ENCODE data around the gene CARD8. TPM values are rescaled to one million over a fixed set of nuclear protein-coding genes. Genes with fewer than 3 reads are reported as not detected.

The CARD8 gene
- total and polyA plus RNA-seq, 2 of the 8 experiments (the other 6 are each of a cell fraction or from before 2014, with no cell fraction given): 8.9 to 24.4 TPM

DNA sequence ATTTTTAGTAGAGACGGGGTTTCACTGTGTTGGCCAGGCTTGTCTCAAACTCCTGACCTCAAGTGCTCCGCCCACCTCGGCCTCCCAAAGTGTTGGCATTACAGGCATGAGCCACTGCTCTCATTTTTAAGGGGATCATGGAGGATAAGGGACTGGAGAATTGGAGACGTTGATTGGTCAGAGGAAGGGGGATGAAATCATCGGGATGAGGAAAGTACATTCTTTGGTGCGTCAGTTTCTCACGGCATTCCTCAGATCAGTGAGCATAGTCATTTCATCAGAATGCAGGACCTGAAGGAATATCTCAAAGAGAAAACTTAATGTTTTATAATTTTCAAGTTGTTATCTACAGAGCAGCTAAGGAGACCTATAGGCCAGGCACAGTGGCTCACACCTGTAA lies 28.2 kb upstream of the CARD8 start:
- Histone ChIP-seq H2BK120ac (replicated peaks; ENCODE audit: low read depth, low read length) (no peak overlapping the region), H2BK5ac (ENCODE audit: low read depth, low read length) (no peak overlapping the region), H3K56ac (replicated peaks; ENCODE audit: insufficient read length, low read depth, low read length) (no peak overlapping the region), H3K27ac (ENCODE audit: low read depth, low read length) (no peak overlapping the region), H3K79me1 (ENCODE audit: low read depth, low read length) (no peaks in the 10 kb centered on the region), H2BK20ac (ENCODE audit: low read length) (no peak overlapping the region), H3K4me1 (replicated peaks in 1 of 4; ENCODE audit: control insufficient read depth in 3 of 4, insufficient read depth in 4 of 4, low read length in 3 of 4) (no peaks in the 10 kb centered on the region), H2AK5ac (ENCODE audit: low read depth, low read length) (no peak overlapping the region), H4K5ac (ENCODE audit: insufficient read length, low read depth, low read length) (no peak overlapping the region), H3K9ac (replicated peaks in 1 of 4; ENCODE audit: extremely low read depth in 1 of 4, low read depth in 3 of 4, low read length in 3 of 4) (no peak overlapping the region), H3K14ac (ENCODE audit: insufficient read length) (no peak overlapping the region), H2BK15ac (ENCODE audit: low read length) (no peak overlapping the region), H3K23ac (ENCODE audit: insufficient read length) (no peak overlapping the region), H3K4me3 (ENCODE audit: extremely low read depth in 1 of 4, insufficient read depth in 2 of 4, low read depth in 3 of 4, low read length in 4 of 4) (no peak overlapping the region), H4K8ac (ENCODE audit: extremely low read depth, insufficient read depth, low read length) (no peak overlapping the region), H4K91ac (replicated peaks; ENCODE audit: insufficient read length, low read length) (no peak overlapping the region), H2AFZ (ENCODE audit: low read length) (no peak overlapping the region), H2BK12ac (ENCODE audit: low read depth, low read length) (no peak overlapping the region), H3K9me3 (ENCODE audit: insufficient read depth in 2 of 2, low read depth in 1 of 2, low read length in 1 of 2) (peaks cover 0 to 4% of the 10 kb centered on the region in 2 experiments; a peak in 1 of 4 replicates), H3K4ac (replicated peaks; ENCODE audit: insufficient read length, low read depth, low read length) (no peak overlapping the region), H3K23me2 (ENCODE audit: low read depth, low read length) (no peaks in the 10 kb centered on the region), H3K27me3 (replicated peaks in 1 of 4; ENCODE audit: control insufficient read depth in 3 of 4, extremely low read depth in 1 of 4, insufficient read depth in 3 of 4, low read length in 3 of 4) (no peaks in the 10 kb centered on the region), H3K18ac (ENCODE audit: extremely low read depth, low read length) (no peak overlapping the region), H3K79me2 (ENCODE audit: control insufficient read depth in 1 of 2, insufficient read depth in 2 of 2, low read length in 2 of 2) (peaks cover 0 to under 1% of the 10 kb centered on the region in 2 experiments; a peak in 2 of 4 replicates), H4K20me1 (replicated peaks in 1 of 2; ENCODE audit: control insufficient read depth in 1 of 2, insufficient read depth in 2 of 2, low read length in 2 of 2) (peaks cover 0 to 5% of the 10 kb centered on the region in 2 experiments), H3K4me2 (ENCODE audit: insufficient read depth in 1 of 2, low read depth in 2 of 2, low read length in 2 of 2) (no peak overlapping the region), H3K36me3 (ENCODE audit: control insufficient read depth in 2 of 4, insufficient read depth in 4 of 4, low read length in 3 of 4) (peaks cover 26 to 70% (median 55%) of the 10 kb centered on the region in 4 experiments)
- CTCF ChIA-PET (ENCODE audit: partially characterized antibody): interaction anchor here (1.8 to 12.4 kb wide), 2 partner anchors 11 to 34 kb away, joined by 3 to 212 read pairs; partner anchors contain the start of gene ZNF114
- TF ChIP-seq BACH1 (IDR thresholded peaks at IDR 0.05; ENCODE audit: low read length) (no peak), TCF12 (IDR thresholded peaks at IDR 0.05; ENCODE audit: low read depth, low read length) (no peak), SP1 (IDR thresholded peaks at IDR 0.05; ENCODE audit: low read depth, low read length) (no peak)
- 97% methylated on average over 7 of the region's 7 CpGs; no CpG with 5 or more reads in 1 of the 2 experiments for WGBS, 2 experiments (ENCODE audit: extremely low coverage in 1 of 2, insufficient coverage in 1 of 2, insufficient read length in 1 of 2, insufficient replicate concordance in 2 of 2, low coverage in 1 of 2, low lambda C conversion rate in 2 of 2, missing lambda C conversion rate in 1 of 2)
- DNase-seq (ENCODE audit: low read depth in 1 of 2, low spot score in 2 of 2): no peak
- no peak for FAIRE-seq
- POLR2A ChIA-PET (ENCODE audit: partially characterized antibody): interaction anchor here (2.6 kb wide), 1 partner anchor 11 kb away, joined by 12 read pairs; no protein-coding TSS in a partner anchor

Measured in H1 (cell line).